GM10266 (cell line): ENCODE data around the gene PEX14.

Experiments used
- DNase-seq: peaks from one replicate; pipeline ENCODE4 v3.0.0; 2012; ENCODE audit errors: extremely low spot score
- CTCF ChIP-seq: IDR thresholded peaks from 2 replicates; pipeline ENCODE4 v1.5.1; 2012; ENCODE audit warnings: mild to moderate bottlenecking, low read depth; ENCODE audit not compliant: control insufficient read depth, insufficient read depth; ENCODE audit errors: missing control alignments

The PEX14 gene

GRCh38 chr1:10515301-10515975, 40.7 kb downstream of the PEX14 start:
- TF ChIP-seq CTCF = no peak
- DNase-seq = no peak

GRCh38 chr1:10515976-10516750, 41.4 kb downstream of the PEX14 start:
- no peak for DNase-seq
- TF ChIP-seq CTCF = no peak

- no peak for DNase-seq
- no peak for TF ChIP-seq CTCF
Measured at GRCh38 chr1:10516925-10517676, 42.4 kb downstream of the PEX14 start.

GRCh38 chr1:10517677-10517982, 42.9 kb downstream of the PEX14 start:
- TF ChIP-seq CTCF = no peak
- no peak for DNase-seq

GRCh38 chr1:10519016-10519417, 44.3 kb downstream of the PEX14 start:
- DNase-seq = no peak
- TF ChIP-seq CTCF = no peak

GRCh38 chr1:10520497-10520896, 45.7 kb downstream of the PEX14 start:
- TF ChIP-seq CTCF = no peak
- DNase-seq = no peak
